Thoracic aorta (tissue), 2 donors: Measurements from ENCODE around the gene CLN6. TPM values are rescaled to one million over a fixed set of nuclear protein-coding genes. Genes with fewer than 3 reads are reported as not detected.

ENCODE experiments used
- ATAC-seq: fragments of 150-250 bp; one replicate; pipeline ENCODE4 v1.8.0; 2017; ENCODE audit warnings: low read depth; ENCODE audit not compliant: insufficient number of reproducible peaks, low FRiP score
- DNase-seq: peaks from one replicate; pipeline ENCODE4 v3.0.0-alpha.2; 2020; ENCODE audit warnings: low spot score
- H3K27ac ChIP-seq, 2 donors: fragments of 200-600 bp; sonication (generic); 1 replicate in 1 of 2; 2 replicates in 1 of 2; pipeline ENCODE4 v1.5.1; 2016; ENCODE audit warnings: mild to moderate bottlenecking in 2 of 2, moderate library complexity in 2 of 2
- H3K27me3 ChIP-seq: fragments of 200-600 bp; sonication (generic); replicated peaks from 2 replicates; pipeline ENCODE4 v1.6.0; 2016; ENCODE audit warnings: mild to moderate bottlenecking; ENCODE audit not compliant: insufficient read depth
- H3K36me3 ChIP-seq: fragments of 200-600 bp; sonication (generic); one replicate; pipeline ENCODE4 v1.5.1; 2016
- H3K4me1 ChIP-seq, 2 donors: fragments of 200-600 bp; sonication (generic); 1 replicate in 1 of 2; 2 replicates in 1 of 2; pipeline versions ENCODE4 v1.5.1 to v1.6.0; 2016; ENCODE audit warnings: low read depth in 2 of 2, mild to moderate bottlenecking in 1 of 2; ENCODE audit not compliant: control insufficient read depth in 1 of 2
- H3K4me3 ChIP-seq: fragments of 200-600 bp; sonication (generic); 2 replicates; pipeline ENCODE4 v1.5.1; 2016; ENCODE audit warnings: mild to moderate bottlenecking
- H3K9me3 ChIP-seq: fragments of 200-600 bp; sonication (generic); 2 replicates; pipeline ENCODE4 v1.5.1; 2016
- total RNA-seq, 2 donors: library from RNA; depleted of rRNA; stranded (reverse); fragments of >200 nt; gene quantifications; one replicate each; pipeline versions ENCODE4 v1.1.0 to v1.2.3, GENCODE V29; 2016
- TF ChIP-seq, protein P1 (sequence below): fragments of 200-600 bp; sonication (generic); IDR thresholded peaks from one replicate; pipeline ENCODE4 v1.5.1; 2019; ENCODE audit warnings: antibody characterized with exemption

The CLN6 gene
- total RNA-seq, 2 donors from 2014 or later, result 18.5 to 22.9 TPM

DNA sequence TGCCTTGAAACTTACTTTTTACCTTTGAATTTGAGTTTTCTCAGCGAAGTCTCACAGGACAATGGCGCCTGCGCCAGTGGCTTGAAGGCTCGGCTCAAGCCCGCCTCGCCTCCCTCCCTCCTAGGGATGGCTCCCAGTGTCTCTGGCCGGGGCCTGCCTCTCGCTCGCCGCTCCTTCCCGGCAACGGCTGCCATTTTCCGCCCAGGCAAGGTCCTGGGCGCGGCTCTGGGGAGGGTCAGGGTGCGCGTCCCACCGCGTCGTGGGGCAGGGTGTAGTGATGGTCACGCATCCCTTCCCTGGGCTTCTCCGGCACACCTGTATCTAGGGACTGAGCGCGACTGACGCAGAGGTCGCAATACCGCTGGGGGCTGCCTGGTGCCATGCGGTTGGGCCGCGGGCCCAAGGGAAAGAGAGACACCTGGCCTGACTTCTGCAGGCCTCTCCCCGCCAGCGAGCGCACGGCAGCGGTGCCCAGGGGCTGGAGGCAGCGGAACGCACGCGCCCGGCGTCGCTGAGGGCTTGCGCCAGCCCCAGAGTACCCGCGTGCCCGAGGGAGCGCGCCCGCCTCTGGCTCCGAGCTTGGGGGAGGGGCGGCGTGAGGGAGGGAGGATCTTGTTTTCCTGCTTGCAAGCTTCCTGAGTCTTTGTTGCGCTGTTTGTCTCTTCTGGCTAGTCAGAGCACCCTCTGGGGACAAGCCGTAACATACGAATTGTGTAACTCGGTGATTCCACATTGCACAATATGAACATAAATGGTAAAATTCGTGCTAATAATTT, 27.3 kb upstream of the CLN6 start:
- Histone ChIP-seq H3K36me3 (no peaks in the 10 kb centered on the region), H3K4me3 (peak overlapping the region; percentile 79), H3K27me3 (no peaks in the 10 kb centered on the region), H3K27ac (peak overlapping the region; percentile 60 to 67), H3K9me3 (no peaks in the 10 kb centered on the region), H3K4me1 (peaks cover 8 to 16% of the 10 kb centered on the region in 2 donors)
- ATAC-seq, result peak; percentile 66
- TF ChIP-seq, protein P1, sequence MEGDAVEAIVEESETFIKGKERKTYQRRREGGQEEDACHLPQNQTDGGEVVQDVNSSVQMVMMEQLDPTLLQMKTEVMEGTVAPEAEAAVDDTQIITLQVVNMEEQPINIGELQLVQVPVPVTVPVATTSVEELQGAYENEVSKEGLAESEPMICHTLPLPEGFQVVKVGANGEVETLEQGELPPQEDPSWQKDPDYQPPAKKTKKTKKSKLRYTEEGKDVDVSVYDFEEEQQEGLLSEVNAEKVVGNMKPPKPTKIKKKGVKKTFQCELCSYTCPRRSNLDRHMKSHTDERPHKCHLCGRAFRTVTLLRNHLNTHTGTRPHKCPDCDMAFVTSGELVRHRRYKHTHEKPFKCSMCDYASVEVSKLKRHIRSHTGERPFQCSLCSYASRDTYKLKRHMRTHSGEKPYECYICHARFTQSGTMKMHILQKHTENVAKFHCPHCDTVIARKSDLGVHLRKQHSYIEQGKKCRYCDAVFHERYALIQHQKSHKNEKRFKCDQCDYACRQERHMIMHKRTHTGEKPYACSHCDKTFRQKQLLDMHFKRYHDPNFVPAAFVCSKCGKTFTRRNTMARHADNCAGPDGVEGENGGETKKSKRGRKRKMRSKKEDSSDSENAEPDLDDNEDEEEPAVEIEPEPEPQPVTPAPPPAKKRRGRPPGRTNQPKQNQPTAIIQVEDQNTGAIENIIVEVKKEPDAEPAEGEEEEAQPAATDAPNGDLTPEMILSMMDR, result no peak
- peak; percentile 59 for DNase-seq

DNA sequence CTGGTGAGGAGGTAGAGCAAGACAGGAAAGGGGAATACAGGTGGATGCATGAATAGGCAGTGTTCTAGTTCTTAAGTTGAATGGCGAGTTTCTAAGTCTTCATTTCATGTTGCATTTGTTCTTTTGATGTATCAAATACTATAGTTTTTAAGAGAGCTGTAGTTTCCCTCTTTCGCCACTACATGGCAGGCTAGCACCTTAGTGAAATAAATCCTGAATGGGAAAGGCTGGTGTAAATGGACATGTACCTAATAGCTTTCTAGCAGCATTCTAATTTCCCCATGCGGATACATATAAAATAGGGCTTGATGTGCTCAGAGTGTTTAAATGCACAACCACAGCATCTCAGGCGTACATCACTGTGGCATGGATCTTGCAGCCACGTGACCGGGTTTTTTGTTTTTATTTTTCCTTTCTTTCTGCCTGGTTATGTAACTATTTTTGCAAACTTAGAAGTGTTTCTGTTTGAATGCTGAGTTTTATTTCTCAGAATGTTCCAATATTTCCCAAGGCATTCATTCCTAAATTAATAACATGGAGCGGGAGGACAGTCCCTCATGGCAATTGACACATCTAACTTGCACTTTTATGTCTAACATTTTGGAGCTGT, 23.5 kb upstream of the CLN6 start:
- H3K27me3 ChIP-seq, result no peaks in the 10 kb centered on the region
- H3K36me3 ChIP-seq, result no peaks in the 10 kb centered on the region
- H3K9me3 ChIP-seq, result no peaks in the 10 kb centered on the region
- H3K4me3 ChIP-seq, result no peak overlapping the region
- TF ChIP-seq, protein P1, result peak; percentile 82
- ATAC-seq (no peak), DNase-seq (no peak)
- H3K4me1 ChIP-seq, result peaks cover 8 to 16% of the 10 kb centered on the region in 2 donors
- no peak overlapping the region for H3K27ac ChIP-seq

DNA sequence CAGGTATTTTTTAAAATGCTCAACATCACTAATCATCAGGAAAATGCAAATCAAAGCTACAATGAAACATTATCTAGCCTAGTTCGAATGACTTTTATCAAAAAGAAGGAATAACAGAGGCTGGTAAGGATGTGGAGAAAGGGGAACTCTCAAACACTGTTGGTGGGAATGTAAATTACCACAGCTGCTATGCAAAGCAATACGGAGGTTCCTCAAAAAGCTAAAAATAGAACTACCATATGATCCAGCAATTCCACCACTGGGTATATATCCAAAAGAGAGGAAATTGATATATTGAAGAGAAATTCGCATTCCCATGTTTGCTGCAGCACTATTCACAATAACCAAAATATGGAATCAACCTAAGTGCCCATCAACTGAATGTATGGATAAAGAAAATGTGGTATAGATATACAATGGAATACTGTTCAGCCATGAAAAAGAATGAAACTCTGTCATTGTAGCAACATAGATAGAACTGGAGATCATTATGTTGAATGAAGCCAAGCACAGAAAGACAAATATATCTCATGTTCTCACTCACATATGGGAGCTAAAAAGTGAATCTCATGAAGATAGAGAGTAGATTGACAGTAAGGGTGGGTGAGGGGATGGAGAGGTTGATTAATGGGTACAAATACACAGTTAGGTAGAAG, 19.7 kb upstream of the CLN6 start:
- TF ChIP-seq, protein P1, result no peak
- no peaks in the 10 kb centered on the region for H3K27me3 ChIP-seq
- no peak overlapping the region for H3K27ac ChIP-seq
- H3K4me3 ChIP-seq, result no peak overlapping the region
- DNase-seq, result no peak
- H3K36me3 ChIP-seq, result no peaks in the 10 kb centered on the region
- no peaks in the 10 kb centered on the region for H3K4me1 ChIP-seq
- peaks cover 4% of the 10 kb centered on the region for H3K9me3 ChIP-seq
- ATAC-seq, result no peak

DNA sequence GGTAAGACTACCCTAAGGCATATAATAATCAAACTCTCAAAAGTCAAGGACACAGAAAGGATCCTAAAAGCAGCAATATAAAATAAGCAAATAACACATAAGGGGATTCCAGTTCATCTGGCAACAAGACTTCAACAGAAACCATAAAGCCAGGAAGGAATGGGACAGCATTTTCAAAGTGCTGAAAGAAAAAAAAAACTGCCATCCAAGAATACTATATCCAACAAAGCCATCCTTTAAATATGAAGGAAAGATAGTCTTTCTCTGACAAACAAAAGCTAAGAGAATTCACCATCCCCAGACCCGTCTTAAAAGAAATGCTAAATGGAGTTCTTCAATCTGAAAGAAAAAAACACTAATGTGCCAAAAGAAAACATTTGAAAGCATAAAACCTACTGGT, 14.7 kb upstream of the CLN6 start:
- TF ChIP-seq, protein P1, result no peak
- Histone ChIP-seq H3K9me3 (peaks cover 13% of the 10 kb centered on the region), H3K27ac (no peak overlapping the region), H3K4me1 (no peaks in the 10 kb centered on the region), H3K27me3 (no peaks in the 10 kb centered on the region), H3K4me3 (no peak overlapping the region), H3K36me3 (no peaks in the 10 kb centered on the region)
- DNase-seq (no peak), ATAC-seq (no peak)
